ENCODE measurements around the gene NLRP3.

DNA sequence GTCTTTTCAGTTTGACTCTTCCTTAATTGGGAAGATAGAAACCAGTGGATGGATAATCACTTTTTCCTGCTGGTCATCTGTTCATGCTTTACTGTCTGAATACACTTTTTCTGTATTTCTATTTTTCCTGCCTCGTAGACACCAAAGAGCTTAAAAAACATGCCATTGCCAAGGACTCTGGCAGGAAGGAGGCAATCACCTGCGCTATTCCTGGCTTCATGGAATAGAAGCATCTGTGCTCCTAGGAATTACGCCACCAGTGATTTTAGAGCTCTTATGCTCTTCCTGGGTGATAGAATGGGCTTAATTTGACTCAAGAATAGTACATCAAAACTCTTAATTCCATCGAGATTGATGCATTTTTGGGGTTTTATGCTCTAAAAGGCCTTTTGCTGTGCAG is 26.2 kb downstream of the NLRP3 start:
- TF ChIP-seq, protein P1, sequence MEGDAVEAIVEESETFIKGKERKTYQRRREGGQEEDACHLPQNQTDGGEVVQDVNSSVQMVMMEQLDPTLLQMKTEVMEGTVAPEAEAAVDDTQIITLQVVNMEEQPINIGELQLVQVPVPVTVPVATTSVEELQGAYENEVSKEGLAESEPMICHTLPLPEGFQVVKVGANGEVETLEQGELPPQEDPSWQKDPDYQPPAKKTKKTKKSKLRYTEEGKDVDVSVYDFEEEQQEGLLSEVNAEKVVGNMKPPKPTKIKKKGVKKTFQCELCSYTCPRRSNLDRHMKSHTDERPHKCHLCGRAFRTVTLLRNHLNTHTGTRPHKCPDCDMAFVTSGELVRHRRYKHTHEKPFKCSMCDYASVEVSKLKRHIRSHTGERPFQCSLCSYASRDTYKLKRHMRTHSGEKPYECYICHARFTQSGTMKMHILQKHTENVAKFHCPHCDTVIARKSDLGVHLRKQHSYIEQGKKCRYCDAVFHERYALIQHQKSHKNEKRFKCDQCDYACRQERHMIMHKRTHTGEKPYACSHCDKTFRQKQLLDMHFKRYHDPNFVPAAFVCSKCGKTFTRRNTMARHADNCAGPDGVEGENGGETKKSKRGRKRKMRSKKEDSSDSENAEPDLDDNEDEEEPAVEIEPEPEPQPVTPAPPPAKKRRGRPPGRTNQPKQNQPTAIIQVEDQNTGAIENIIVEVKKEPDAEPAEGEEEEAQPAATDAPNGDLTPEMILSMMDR (IDR thresholded peaks at IDR 0.05) = no peak
- TF ChIP-seq POLR2A (IDR thresholded peaks at IDR 0.05) (no peak), POLR2AphosphoS5 (IDR thresholded peaks at IDR 0.05) (no peak)
